ENCODE results near the gene GPC6.

GPC6 gene

DNA sequence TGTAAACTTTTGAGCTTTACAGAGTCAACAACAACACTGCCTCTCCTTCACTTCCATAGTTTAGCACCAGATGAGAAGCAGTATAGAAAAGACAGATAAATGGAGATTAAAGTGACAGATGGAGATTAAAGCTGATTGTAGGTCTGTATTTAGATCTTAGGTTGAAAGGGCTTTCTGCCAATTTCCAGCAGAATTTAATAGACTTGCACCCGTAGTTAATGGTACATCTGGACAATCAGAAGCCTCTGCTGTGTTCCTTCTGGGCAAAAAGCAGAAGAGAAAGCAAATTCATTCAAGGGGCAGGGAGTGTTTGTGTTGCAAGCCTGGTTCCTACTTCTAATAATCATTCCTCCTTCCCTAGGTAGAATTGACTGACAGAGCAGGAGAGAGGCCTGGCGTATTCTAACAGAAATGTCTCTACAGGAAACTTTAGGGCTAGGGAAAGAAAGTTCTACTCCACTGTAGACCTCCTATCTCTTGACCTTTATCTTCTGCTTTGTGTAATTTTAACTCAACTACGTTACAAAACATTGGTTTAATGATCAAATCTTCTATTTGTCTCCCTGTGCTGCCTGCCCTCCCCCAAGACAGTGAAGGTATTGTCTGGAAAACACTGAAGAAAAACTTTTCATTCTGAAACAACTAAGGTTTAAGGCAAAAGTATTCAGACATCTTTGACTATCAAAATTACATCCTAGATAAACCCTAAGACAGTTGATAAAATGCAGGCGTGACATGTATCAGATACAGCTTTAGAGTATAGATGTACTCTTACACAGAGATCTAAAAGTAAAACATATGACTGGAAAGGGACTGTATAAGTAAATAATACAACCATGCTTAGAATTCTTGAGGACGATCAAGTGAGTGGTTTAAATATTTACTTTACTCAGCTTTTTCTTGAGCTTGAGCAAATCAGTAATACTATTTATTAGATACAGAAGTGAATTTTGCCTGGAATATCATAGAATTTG, 44.4 kb downstream of the GPC6 start:
- no peak for DNase-seq (ENCODE audit: low spot score)

DNA sequence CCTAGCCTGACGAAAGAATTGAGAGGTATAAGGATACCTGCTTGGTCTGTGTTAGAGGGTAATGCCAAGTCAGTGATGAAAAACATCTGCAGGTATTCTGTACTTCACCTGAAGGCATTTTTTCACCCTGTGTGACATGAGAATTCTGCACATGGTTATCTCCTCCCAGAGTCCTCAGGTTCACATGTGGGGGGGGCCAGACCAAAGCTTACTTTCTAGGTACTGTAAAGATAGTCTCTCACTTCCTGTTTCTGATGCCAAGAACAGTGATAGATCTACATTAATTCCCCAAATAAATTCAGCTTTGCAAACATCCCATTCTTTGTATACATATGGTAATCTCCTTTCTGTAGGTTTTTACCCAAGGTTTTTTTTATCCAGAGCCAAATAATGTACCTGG, 53.4 kb downstream of the GPC6 start:
- DNase-seq (ENCODE audit: low spot score) = no peak

DNA sequence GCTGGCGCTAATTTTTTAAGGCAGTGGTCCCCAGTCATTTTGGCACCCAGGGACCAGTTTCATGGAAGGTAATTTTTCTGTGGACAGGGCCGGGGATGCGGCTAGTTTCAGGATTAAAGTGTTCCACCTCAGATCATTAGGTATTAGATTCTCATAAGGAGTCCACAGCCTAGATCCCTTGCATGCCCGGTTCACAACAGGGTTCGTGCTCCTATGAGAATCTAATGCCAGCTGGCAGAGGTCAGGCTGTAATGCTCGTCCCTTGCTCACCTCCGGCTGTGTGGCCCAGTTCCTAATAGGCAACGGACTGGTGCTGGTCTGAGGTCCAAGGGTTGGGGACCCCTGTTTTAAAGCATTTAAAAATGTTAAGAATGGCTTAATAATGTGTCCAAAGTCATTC, 54.1 kb downstream of the GPC6 start:
- no peak for DNase-seq (ENCODE audit: low spot score)

DNA sequence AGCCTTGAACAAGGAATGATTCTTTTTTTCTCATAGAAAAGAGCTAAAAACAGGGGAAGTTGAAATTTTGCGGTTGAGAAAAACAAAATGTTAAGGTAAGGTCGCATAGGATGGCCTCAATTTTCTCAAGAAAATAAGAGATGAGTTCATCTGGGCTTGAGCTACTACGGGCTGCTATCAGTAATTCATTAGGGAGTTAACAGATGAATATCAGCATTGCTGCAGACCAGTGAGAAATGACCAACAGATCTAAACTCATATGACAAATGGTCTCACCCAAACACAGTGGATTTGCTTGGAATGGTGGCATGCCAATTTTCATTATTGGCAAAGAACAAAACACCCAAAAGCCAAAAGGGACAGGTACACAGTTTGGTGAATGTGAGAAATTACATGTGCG, 56.6 kb downstream of the GPC6 start:
- DNase-seq (ENCODE audit: low spot score) = no peak

DNA sequence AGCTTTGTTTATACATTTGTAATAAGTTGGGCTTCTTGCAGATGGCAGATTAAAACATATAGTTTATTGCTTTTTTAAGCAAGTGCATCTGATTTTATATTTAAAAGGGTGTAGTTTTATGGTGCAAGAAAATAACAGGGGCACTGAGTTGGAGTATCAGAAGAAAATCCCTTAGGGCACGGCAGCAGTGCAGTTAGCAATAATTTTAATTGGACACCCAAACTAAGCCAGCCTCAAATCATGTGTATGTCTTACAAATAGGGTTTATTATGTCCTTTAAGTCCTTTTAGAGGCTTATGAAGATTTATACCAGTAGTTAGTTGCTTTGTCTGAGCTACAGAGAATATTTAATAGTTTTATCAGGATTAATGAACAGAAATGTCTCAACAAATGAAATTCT, 57.5 kb downstream of the GPC6 start:
- no peak for DNase-seq (ENCODE audit: low spot score)

DNA sequence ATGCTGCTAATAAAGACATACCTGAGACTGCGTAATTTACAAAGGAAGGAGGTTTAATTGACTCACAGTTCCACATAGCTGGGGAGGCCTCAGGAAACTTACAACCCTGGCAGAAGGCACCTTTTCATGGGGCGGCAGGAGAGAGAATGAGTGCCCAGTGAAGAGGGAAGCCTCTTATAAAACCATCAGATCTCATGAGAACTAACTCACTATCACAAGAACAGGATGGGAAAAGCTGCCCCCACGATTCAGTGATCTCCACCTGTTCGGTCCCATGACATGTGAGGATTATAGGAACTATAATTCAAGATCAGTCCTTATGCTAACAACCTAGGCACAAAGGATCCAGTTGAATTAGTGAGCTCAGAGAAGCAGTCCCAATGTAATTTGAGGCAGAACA, 59.4 kb downstream of the GPC6 start:
- DNase-seq (ENCODE audit: low spot score) = no peak

DNA sequence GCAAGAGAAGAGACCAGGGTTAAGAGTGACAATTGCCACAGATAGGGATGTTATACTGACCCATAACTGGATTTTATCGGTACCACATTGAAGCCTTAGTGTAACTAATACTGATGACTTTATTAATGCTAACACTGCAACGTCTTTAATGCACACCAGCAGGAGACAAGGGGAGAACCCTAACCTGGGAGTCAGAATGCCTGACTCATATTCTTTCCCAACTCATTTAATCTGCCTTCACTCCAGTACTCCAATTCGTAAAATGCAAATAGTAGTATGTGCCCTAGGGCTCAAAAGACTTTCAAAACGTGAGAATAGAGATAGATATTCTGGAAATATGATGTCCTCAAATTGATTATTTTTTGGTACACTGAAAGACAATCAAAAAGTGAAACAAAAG, 62.4 kb downstream of the GPC6 start:
- DNase-seq (ENCODE audit: low spot score) = no peak

DNA sequence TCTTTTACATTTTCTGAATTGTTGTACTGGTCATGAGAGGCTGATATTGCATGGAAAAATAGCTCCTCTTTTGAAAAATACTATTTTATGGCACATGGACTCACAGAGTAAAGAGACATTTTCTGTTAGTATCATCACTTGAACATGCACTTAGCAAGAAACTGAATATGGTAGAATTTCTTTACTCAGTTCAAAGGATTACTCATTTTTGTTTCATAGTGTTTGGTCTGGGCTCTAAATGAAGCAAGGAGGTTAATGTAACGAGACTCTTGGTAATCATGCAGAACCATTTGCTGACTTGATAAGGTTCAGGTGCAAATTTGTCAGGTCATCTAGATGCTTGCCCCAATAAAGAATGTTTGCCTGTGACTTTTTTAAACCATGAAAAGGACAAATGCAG, 63.2 kb downstream of the GPC6 start:
- DNase-seq (ENCODE audit: low spot score) = no peak

DNA sequence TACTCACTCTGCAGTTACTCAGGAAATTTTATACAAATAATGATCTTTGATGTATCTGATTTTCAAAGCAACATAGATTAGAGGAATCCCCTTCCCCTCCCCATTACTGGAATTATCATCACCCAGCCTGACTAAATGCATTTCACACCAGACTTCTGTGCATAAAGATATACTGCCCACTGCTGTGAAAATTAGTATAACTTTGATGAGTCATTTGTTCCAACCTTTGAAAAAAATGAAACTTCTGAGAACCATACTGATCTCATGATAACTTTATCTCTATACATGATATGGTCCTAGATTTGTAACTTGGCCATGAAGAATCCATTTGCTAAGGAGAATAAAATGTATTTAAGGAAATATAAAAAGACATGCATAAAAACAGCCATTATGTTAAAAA, 63.9 kb downstream of the GPC6 start:
- no peak for DNase-seq (ENCODE audit: low spot score)

DNA sequence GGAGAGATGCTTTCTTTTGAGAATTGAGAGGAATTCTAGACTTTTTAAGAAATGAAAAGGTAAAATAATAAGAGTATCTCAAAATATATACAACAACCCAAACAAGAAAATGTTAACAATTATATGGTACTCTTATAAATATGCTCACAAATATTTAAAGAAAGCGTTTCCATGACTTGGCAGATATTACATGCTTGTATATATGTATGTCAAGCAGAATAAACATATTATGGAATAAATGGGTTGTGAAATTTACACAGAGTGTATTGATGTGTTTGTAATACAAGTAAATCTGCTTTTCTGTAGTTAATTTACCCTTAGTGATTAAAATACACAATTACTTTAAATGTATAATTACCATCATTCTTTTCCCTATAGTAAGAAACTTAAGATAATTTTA, 65.8 kb downstream of the GPC6 start:
- no peak for DNase-seq (ENCODE audit: low spot score)

DNA sequence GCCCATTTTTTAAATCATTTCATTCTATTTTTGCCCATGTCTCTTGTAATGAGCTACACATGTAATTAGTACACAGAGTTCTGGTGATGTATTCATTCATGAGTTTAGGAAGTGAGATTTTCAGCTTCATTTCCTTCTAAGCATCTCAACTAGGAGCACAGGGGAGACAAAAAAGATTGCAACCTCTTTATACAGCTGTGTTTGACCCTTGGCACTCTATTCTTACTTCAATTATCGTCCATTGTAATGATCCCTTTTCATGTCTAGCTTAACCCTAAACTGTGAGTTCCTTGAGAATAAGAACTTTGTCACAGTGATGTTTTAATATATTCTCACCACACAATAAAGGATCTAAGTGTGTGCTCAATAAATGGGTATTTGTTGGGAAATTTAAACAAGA, 67.1 kb downstream of the GPC6 start:
- no peak for DNase-seq (ENCODE audit: low spot score)

DNA sequence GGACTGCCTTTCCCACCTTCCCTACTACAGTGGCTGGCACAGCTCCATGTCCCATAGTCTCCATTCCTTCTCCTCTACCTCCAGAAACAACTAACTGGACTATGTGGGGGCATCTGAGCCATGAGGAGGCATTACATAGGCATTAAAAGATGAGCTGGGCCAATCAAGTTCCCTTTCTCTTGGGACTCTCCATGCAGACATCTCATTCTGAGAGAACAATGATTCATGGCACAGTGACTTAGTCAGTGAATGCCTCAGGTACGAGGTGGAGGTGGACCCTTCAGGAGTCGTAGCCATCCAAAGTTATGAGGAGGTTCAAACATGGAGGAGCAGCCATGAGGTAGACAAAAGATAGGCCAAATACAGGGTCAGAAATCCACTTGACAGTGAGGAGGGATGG, 70.0 kb downstream of the GPC6 start:
- no peak for DNase-seq (ENCODE audit: low spot score)

DNA sequence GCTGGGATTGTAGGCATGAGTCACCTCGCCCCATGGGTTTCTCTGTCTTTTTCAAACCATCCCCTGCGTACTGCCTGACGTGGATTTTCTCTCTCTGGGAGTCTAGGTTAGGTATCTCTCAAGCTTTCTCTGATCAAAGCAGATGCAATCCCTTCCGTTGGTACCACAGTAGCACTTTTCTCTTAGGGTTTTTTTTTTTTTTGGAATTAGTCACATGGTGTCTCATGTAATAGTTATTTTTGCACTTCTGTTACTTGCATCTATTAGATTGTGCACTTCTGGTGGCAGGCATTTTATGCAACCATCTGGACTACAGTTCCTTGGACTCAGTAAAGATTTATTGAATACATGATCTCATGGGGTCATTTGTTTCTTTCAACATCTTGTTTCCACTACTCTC, 72.1 kb downstream of the GPC6 start:
- peak; percentile 20 for DNase-seq (ENCODE audit: low spot score)

DNA sequence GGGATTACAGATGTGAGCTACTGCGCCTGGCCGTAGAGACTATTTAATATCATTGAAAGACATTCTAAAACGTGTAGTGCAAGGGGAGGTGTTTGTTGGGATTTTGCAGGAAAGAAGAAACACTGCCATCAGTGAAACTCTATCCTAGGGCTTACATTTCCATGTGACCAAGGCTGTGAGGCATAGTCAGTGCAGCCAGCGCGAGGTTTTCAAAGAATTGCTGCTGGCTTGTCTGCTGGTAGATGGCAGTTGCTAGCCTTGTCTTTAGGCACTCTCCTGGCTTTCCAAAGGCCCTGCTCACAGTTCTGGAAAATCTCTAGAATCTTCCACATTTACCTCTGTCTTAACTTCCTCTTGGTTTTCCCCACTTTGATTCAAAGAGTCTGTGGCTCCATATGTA, 77.5 kb downstream of the GPC6 start:
- DNase-seq (ENCODE audit: low spot score) = no peak

DNA sequence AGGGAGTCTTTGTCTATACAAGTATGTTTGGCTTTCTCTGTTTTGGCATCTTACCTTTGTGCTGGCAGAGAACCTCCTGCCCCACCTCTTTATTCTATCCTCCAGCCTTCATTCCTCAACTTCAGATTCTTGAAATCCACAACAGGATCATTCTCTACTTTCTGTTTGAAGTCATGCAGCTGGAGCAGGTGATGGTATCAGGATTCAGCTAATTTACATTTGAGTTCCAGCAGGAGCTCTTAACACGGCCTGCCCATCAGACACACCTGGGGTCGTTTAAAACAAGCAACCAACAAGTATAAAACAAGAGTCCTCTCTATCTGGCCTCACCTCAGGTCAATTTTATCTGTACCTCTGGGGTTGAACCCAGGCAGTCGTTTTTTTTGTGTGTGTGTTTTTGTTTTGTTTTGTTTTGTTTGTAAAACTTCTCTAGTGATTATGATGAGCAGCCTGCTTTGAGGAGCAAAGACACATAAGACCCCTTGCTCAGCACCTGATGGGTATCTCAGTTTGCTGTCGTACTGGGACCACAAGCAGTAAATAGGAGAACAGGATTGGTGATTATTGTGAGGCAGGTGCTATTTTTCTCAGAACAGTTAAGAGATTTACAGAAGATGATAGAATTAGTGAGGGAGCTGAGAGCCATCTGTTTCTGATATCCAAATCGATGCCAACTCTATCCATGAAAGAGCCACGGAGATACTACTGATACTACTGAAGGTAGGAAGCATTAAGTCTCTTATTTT, 78.4 kb downstream of the GPC6 start:
- DNase-seq (ENCODE audit: low spot score) = no peak

DNA sequence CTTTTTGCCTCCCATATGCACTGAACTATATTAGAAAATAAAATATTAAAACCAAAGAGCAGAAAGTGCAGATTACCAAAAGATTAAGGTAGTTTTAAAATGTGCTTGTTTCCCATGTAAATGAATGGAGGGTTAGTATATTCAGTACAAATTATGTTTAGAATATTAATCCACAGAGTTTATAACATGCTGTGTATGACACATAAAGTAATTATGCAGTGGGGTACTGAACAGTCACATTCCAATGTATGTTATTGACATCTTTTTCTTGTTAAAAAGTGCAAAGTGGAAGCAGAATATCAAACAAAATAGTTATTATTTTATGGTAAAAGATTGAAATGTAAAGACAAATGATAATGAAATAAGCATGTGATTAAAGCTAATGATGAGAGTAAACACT, 79.3 kb downstream of the GPC6 start:
- DNase-seq (ENCODE audit: low spot score) = no peak

DNA sequence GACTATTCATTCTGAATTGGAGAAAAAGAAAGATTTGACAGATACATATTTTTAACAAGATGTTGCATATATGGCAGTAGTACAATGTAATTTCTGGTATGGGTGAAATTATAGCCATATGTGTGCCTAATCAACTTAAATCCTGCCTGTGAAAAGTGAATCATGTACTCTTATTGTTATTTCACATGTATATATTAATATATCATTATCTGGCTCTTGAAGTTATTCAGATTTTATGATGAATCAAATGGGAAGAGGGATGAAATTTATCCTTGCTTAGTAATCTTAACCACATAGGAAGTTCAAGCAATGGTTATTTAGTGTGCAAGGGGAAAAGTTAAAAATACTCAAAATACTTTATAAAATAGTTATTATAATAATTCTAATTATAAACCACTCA, 80.5 kb downstream of the GPC6 start:
- no peak for DNase-seq (ENCODE audit: low spot score)

DNA sequence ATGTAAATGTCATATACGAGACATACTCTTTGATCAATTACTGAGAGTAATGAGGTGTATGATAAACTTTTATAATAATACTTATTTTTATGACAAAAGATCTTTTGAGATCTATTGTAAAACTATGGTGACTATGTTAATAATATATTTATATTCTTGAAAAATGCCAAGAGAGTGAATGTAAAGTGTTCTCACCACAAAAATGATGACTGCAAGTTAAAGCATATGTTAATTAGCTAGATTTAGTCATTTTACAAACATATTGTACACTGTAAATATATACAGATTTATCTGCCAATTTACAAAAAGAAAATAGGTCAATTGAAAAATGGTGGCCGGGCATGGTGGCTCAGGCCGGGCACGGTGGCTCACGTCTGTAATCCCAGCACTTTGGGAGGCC, 81.0 kb downstream of the GPC6 start:
- DNase-seq (ENCODE audit: low spot score) = no peak

DNA sequence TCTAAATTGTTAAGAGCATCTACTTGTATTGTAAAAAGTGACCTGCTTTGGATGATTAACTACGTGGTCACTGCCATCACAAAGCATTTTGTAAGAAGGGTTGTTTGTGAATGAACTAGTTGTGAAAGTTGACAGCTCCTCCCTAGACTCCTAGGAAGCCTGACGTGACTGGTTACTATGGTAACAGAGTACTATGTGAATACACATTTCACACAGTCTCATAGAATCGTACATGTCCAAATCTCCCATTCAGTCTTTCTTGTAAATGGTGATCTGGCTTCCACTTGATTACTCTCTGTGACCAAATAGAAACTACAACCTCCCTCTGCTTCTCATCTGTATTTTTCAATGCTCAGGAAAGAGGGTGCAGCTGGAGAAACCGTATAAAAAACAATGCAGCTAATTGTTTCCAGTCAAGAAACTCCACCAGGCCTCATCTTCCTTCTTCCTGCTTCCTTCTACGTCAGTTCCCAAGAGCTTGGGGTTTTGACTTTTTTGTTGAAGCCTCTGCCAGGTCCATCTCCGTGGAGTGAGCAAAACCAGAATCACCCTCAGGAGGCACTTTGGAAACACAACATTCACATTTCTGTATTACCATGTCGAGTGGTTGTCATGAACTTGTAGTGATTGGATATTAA, 83.4 kb downstream of the GPC6 start:
- peak; percentile 26 for DNase-seq (ENCODE audit: low spot score)

DNA sequence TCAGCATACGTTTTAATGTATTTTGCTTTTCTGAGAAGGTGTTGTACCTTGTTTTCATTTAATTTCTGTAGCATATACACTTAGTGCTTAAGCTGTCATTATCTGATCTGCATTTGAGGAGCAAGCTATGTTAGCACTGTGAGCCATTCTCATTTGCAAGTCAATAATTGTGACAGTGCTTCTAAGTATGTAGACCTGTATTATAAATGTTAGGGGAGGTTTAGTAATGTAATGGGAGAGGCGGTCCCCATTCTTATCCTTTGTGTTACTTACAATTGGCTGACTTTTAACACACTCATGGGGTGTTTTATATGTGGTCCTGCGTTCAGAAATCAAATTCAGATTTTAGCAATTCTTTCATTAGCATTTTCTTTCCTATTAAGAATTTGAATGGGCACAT, 90.2 kb downstream of the GPC6 start:
- no peak for DNase-seq (ENCODE audit: low spot score)

DNA sequence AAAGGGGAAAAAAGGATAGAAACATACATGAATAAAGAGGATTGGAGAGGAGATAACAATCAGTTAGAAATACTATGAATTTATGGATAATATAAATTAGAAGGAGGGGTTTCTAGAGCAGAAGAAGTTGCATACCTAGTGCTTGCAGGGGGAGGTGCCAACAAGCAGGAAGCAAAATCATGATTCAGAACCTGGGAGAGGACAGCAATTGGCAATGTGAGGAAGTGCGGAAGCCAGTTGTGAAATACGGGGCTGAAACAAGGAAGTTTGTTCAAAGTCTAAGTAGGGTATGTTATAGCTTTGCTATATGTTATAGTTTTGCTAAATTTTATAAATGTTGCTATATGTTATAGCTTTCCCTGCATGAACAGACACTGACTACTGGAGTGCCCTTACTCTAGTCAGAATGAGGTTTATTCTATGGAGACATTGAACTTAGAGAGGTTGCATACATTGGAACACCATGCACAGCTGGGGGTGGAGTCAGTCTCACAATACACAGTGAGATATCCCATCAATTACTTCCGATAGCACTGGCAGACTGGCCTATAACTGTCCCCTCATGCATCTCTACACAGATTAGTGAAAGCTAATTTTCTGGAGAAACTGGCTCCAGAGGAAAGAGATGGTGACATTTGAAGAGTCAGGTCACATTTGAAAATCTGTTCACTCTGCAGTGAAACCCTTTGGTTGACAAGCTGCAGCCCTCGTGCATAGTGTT, 92.1 kb downstream of the GPC6 start:
- DNase-seq (ENCODE audit: low spot score) = no peak

DNA sequence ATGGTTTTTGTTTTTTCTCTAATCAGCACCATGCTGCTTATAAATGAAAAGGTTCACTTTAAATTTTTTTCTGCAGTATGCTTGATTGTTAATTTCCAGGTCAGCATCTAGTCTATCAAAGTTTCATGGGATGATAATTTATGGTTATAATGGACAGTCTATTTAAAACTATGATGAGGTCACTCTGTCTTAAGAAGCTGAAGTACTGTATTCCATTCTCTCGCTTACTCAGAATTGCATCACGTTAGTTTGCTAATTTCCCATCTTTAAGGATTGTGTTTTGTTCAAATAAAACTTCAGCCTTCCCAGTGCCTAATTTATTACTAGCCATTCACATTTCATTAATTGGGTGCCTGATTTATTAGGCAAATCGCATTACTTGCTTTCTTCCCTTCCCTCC, 94.3 kb downstream of the GPC6 start:
- DNase-seq (ENCODE audit: low spot score) = no peak

Measured in AG20443 (cell line).